ENCODE measurements around the gene STAG1.

GRCh38 chr3:136778865-136779264 lies 26.7 kb upstream of the STAG1 start:
- TF ChIP-seq CTCF (tag by site-specific recombination; IDR thresholded peaks at IDR 0.05) (no peak), ZNF362 (tag by site-specific recombination; IDR thresholded peaks at IDR 0.05) (no peak), ZNF426 (tag by site-specific recombination; IDR thresholded peaks at IDR 0.05) (no peak), ZNF274 (IDR thresholded peaks at IDR 0.05; ENCODE audit: low read length) (no peak), ZNF274 (tag by site-specific recombination; IDR thresholded peaks at IDR 0.05; ENCODE audit: borderline replicate concordance) (no peak), ZNF776 (tag by site-specific recombination; IDR thresholded peaks at IDR 0.05; ENCODE audit: borderline replicate concordance) (no peak), TCF7L2 (IDR thresholded peaks at IDR 0.05; ENCODE audit: borderline replicate concordance, low read depth, low read length) (no peak), PRDM6 (tag by site-specific recombination; IDR thresholded peaks at IDR 0.05) (no peak)
